GM12801 (cell line): ENCODE measurements around the gene DOCK1.

ENCODE experiments used
- CTCF ChIP-seq: IDR thresholded peaks from one replicate; pipeline ENCODE4 v1.5.1; 2011; ENCODE audit warnings: control low read depth; ENCODE audit not compliant: insufficient read length; ENCODE audit errors: extremely low read depth

DOCK1 gene

GRCh38 chr10:127236266-127236665, 331.0 kb downstream of the DOCK1 start:
- TF ChIP-seq CTCF, result no peak

- TF ChIP-seq CTCF, result no peak
Measured at GRCh38 chr10:127242914-127243313, 337.7 kb downstream of the DOCK1 start.

- TF ChIP-seq CTCF, result no peak
Measured at GRCh38 chr10:127243490-127244272, 338.5 kb downstream of the DOCK1 start.

- TF ChIP-seq CTCF, result no peak
Measured at GRCh38 chr10:127245456-127245855, 340.2 kb downstream of the DOCK1 start.

GRCh38 chr10:127250031-127250430, 344.8 kb downstream of the DOCK1 start:
- no peak for TF ChIP-seq CTCF

- TF ChIP-seq CTCF, result no peak
Measured at GRCh38 chr10:127252818-127253217, 347.6 kb downstream of the DOCK1 start.

- no peak for TF ChIP-seq CTCF
Measured at GRCh38 chr10:127254276-127254675, 349.0 kb downstream of the DOCK1 start.
